HL-60/S4 (cell line): Measurements from ENCODE around the gene FYN.
"Not testable (repeated sequence)": the region's sequence is repeated elsewhere in the genome, so short reads cannot be mapped to it uniquely, and the experiment has no call there.

ENCODE experiments used
- in situ Hi-C: fragments of 300-500 bp; cut with MboI; formaldehyde crosslinking; loops from 2 replicates; pipeline ENCODE4 v1.14.3; 2022; ENCODE audit warnings: low sequenced_read_pairs

Gene FYN

GRCh38 chr6:111793711-111794111 lies 79.5 kb downstream of the FYN start:
- in situ Hi-C loops: no loop called here

- in situ Hi-C loops: no loop called here
Measured at GRCh38 chr6:111792914-111793700, 80.1 kb downstream of the FYN start.

GRCh38 chr6:111792241-111792640 lies 81.0 kb downstream of the FYN start:
- in situ Hi-C loops: no loop called here

GRCh38 chr6:111791415-111791814 lies 81.8 kb downstream of the FYN start:
- in situ Hi-C loops: no loop called here

- in situ Hi-C loops: no loop called here
Measured at GRCh38 chr6:111789598-111789997, 83.7 kb downstream of the FYN start.

- in situ Hi-C loops: no loop called here
Measured at GRCh38 chr6:111788379-111789276, 84.6 kb downstream of the FYN start.

GRCh38 chr6:111786151-111786550 lies 87.1 kb downstream of the FYN start:
- in situ Hi-C loops: not testable (repeated sequence)

- in situ Hi-C loops: no loop called here
Measured at GRCh38 chr6:111784433-111784832, 88.8 kb downstream of the FYN start.

GRCh38 chr6:111782887-111783466 lies 90.3 kb downstream of the FYN start:
- in situ Hi-C loops: no loop called here

- in situ Hi-C loops: no loop called here
Measured at GRCh38 chr6:111782192-111782809, 91.0 kb downstream of the FYN start.

GRCh38 chr6:111781041-111781708 lies 92.1 kb downstream of the FYN start:
- in situ Hi-C loops: no loop called here

GRCh38 chr6:111780393-111780792 lies 92.9 kb downstream of the FYN start:
- in situ Hi-C loops: no loop called here

GRCh38 chr6:111779660-111780059 lies 93.6 kb downstream of the FYN start:
- in situ Hi-C loops: no loop called here

- in situ Hi-C loops: no loop called here
Measured at GRCh38 chr6:111779031-111779430, 94.2 kb downstream of the FYN start.

GRCh38 chr6:111777357-111777756 lies 95.9 kb downstream of the FYN start:
- in situ Hi-C loops: no loop called here

GRCh38 chr6:111776236-111777221 lies 96.7 kb downstream of the FYN start:
- in situ Hi-C loops: no loop called here

GRCh38 chr6:111775145-111775922 lies 97.9 kb downstream of the FYN start:
- in situ Hi-C loops: no loop called here

- in situ Hi-C loops: no loop called here
Measured at GRCh38 chr6:111774346-111774703, 98.9 kb downstream of the FYN start.
